K562 (cell line): ENCODE results near the gene B3GALT4. TPM values are rescaled to one million over a fixed set of nuclear protein-coding genes. Genes with fewer than 3 reads are reported as not detected.

ENCODE experiments used
- ARHGAP35 ChIP-seq: fragments of 450-650 bp; IDR thresholded peaks from 2 replicates; pipeline ENCODE4 v1.6.1; 2018; ENCODE audit not compliant: partially characterized antibody
- ATF4 ChIP-seq: fragments of 450-650 bp; formaldehyde crosslinking; IDR thresholded peaks from 2 replicates; pipeline ENCODE4 v1.4.0; 2022; ENCODE audit warnings: mild to moderate bottlenecking, moderate library complexity
- CHD2 ChIP-seq: IDR thresholded peaks from 2 replicates; pipeline ENCODE4 v1.6.1; 2011; ENCODE audit warnings: low read depth, low read length
- CHD4 ChIP-seq: fragments of 200-600 bp; sonication (generic); IDR thresholded peaks from 3 replicates; pipeline ENCODE4 v1.6.1; 2012; ENCODE audit warnings: low read depth, mild to moderate bottlenecking, mixed read lengths, low read length, inconsistent platforms; ENCODE audit not compliant: insufficient read depth, insufficient replicate concordance, poor library complexity, severe bottlenecking
- CREM ChIP-seq: IDR thresholded peaks from 2 replicates; pipeline ENCODE4 v1.6.1; 2014; ENCODE audit warnings: antibody characterized with exemption, low read depth
- CTBP1 ChIP-seq: fragments of 450-650 bp; IDR thresholded peaks from 2 replicates; pipeline ENCODE4 v1.6.1; 2016; ENCODE audit warnings: borderline replicate concordance
- E2F5 ChIP-seq: sonication (generic); formaldehyde crosslinking; IDR thresholded peaks from 2 replicates; pipeline ENCODE4 v1.8.0; 2022; ENCODE audit warnings: mild to moderate bottlenecking, missing genetic modification reagents
- KAT7 ChIP-seq: sonication (generic); formaldehyde crosslinking; IDR thresholded peaks from 2 replicates; pipeline ENCODE4 v1.8.0; 2022; ENCODE audit warnings: missing genetic modification reagents, mild to moderate bottlenecking, borderline replicate concordance
- KDM5B ChIP-seq: fragments of 200-600 bp; sonication (generic); IDR thresholded peaks from 2 replicates; pipeline ENCODE4 v1.6.1; 2012; ENCODE audit warnings: low read depth, mild to moderate bottlenecking, moderate library complexity, low read length, control low read depth, inconsistent platforms; ENCODE audit not compliant: insufficient replicate concordance
- MAFK ChIP-seq: IDR thresholded peaks from 2 replicates; pipeline ENCODE4 v1.6.1; 2011; ENCODE audit warnings: low read length, improper control_type of control experiment
- MECOM ChIP-seq: fragments of 250-450 bp; sonication (Bioruptor Pico); IDR thresholded peaks from 2 replicates; pipeline ENCODE4 v1.8.0; 2022; ENCODE audit warnings: inconsistent platforms
- POLR2AphosphoS2 ChIP-seq: IDR thresholded peaks from 2 replicates; pipeline ENCODE4 v1.6.1; 2012; ENCODE audit warnings: low read length, improper control_type of control experiment
- RB1 ChIP-seq: fragments of 450-650 bp; IDR thresholded peaks from 2 replicates; pipeline ENCODE4 v1.6.1; 2017; ENCODE audit warnings: low read depth, mild to moderate bottlenecking
- RBFOX2 ChIP-seq: fragments of 200-400 bp; formaldehyde crosslinking; IDR thresholded peaks from 2 replicates; pipeline ENCODE4 v1.6.1; 2017; ENCODE audit warnings: low read depth, mild to moderate bottlenecking, low read length, moderate library complexity
- TARDBP ChIP-seq: fragments of 450-650 bp; IDR thresholded peaks from 2 replicates; pipeline ENCODE4 v1.6.1; 2016
- YY1 ChIP-seq, 3 experiments: IDR thresholded peaks; 2 replicates each; pipeline ENCODE4 v1.6.1; 2011; ENCODE audit warnings: low read length in 2 of 3, mild to moderate bottlenecking in 2 of 3, moderate library complexity in 2 of 3, borderline replicate concordance in 1 of 3, control low read depth in 1 of 3, low read depth in 1 of 3; ENCODE audit not compliant: insufficient read depth in 3 of 3, insufficient replicate concordance in 2 of 3, control insufficient read depth in 1 of 3, insufficient read length in 1 of 3; ENCODE audit errors: extremely low read depth in 1 of 3
- ZKSCAN1 ChIP-seq: fragments of 150-350 bp; IDR thresholded peaks from 2 replicates; pipeline ENCODE4 v1.6.1; 2016; ENCODE audit warnings: low read depth, low read length
- ZNF212 ChIP-seq: fragments of 450-650 bp; formaldehyde crosslinking; IDR thresholded peaks from 2 replicates; pipeline ENCODE4 v1.4.0; 2020; ENCODE audit warnings: mild to moderate bottlenecking
- polyA plus RNA-seq, 8 experiments: library from polyadenylated mRNA; depleted of rRNA in 4 of 8; stranded (reverse) in 5 of 8; unstranded in 3 of 8; fragments of >200 nt; fragmentation: Nextera tagmentation in 2 of 8; fragmentation: Illumina TruSeq in 1 of 8; extraction: Ambion mirVana in 2 of 8; extraction: Trizol in 1 of 8; gene quantifications; 2 replicates each; pipeline versions ENCODE4 v1.2.1 to v1.2.3, GENCODE V29; 2011 to 2014; ENCODE audit warnings: inconsistent platforms in 1 of 8, missing spikeins in 1 of 8
- total RNA-seq, 7 experiments: library from RNA; depleted of rRNA in 6 of 7; stranded (reverse); fragments of >200 nt in 6 of 7; fragmentation: Illumina TruSeq in 2 of 7; extraction: Trizol in 2 of 7; gene quantifications; 2 replicates each; pipeline versions ENCODE4 v1.2.1 to v1.2.3, GENCODE V29; 2011 to 2021; ENCODE audit warnings: low replicate concordance in 1 of 7
- TF ChIP-seq, protein P1 (sequence below): fragments of 450-650 bp; formaldehyde crosslinking; IDR thresholded peaks from 2 replicates; pipeline ENCODE4 v1.4.0; 2020; ENCODE audit warnings: mild to moderate bottlenecking, moderate library complexity
- TF ChIP-seq, protein P2 (sequence below): fragments of 250-450 bp; sonication (Bioruptor Pico); IDR thresholded peaks from 2 replicates; pipeline ENCODE4 v1.8.0; 2021; ENCODE audit warnings: mild to moderate bottlenecking, moderate library complexity

Gene B3GALT4
- total and polyA plus RNA-seq, 9 of the 15 experiments (the other 6 are each of a cell fraction or from before 2014, with no cell fraction given) = 0.11 to 1.3 (median 0.53) TPM; not detected in 1

GRCh38 chr6:33314943-33315792, 38.2 kb downstream of the B3GALT4 start (continued):
- TF ChIP-seq, protein P1, sequence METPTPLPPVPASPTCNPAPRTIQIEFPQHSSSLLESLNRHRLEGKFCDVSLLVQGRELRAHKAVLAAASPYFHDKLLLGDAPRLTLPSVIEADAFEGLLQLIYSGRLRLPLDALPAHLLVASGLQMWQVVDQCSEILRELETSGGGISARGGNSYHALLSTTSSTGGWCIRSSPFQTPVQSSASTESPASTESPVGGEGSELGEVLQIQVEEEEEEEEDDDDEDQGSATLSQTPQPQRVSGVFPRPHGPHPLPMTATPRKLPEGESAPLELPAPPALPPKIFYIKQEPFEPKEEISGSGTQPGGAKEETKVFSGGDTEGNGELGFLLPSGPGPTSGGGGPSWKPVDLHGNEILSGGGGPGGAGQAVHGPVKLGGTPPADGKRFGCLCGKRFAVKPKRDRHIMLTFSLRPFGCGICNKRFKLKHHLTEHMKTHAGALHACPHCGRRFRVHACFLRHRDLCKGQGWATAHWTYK = no peak
- TF ChIP-seq, protein P2, sequence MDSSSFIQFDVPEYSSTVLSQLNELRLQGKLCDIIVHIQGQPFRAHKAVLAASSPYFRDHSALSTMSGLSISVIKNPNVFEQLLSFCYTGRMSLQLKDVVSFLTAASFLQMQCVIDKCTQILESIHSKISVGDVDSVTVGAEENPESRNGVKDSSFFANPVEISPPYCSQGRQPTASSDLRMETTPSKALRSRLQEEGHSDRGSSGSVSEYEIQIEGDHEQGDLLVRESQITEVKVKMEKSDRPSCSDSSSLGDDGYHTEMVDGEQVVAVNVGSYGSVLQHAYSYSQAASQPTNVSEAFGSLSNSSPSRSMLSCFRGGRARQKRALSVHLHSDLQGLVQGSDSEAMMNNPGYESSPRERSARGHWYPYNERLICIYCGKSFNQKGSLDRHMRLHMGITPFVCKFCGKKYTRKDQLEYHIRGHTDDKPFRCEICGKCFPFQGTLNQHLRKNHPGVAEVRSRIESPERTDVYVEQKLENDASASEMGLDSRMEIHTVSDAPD (CRISPR knock-in tag) = no peak
- TF ChIP-seq RB1 (no peak), CREM (no peak; the same call in 1 of the 2 replicates), CTBP1 (0 out of 2 replicates have a peak, but pooled peaks have one; percentile 25), TARDBP (no peak), ZNF212 (CRISPR knock-in tag) (no peak), MAFK (no peak), CHD2 (no peak), KDM5B (peak; percentile 12), KAT7 (CRISPR knock-in tag) (0 out of 2 replicates have a peak, but pooled peaks have one; percentile 69), YY1 (IDR thresholded peaks at IDR 0.05; ENCODE audit: borderline replicate concordance in 1 of 3, control insufficient read depth in 1 of 3, extremely low read depth in 1 of 3, insufficient read depth in 3 of 3, insufficient read length in 1 of 3, insufficient replicate concordance in 2 of 3, low read depth in 1 of 3, low read length in 2 of 3) (peak in 1 of 3 experiments; percentile 31), CHD4 (no peak), ATF4 (CRISPR knock-in tag) (no peak), ZKSCAN1 (no peak), POLR2AphosphoS2 (peak; percentile 51; the same call in 1 of the 2 replicates), ARHGAP35 (no peak), MECOM (CRISPR knock-in tag) (0 out of 2 replicates have a peak, but pooled peaks have one; percentile 50), E2F5 (CRISPR knock-in tag) (0 out of 2 replicates have a peak, but pooled peaks have one; percentile 55), RBFOX2 (peak; percentile 63)
